Fibroblast of lung (primary cell): ENCODE measurements around the gene KLF16. TPM values are rescaled to one million over a fixed set of nuclear protein-coding genes. Genes with fewer than 3 reads are reported as not detected.

Experiments
- DNase-seq, 2 donors: peaks; one replicate each; pipeline versions ENCODE4 v3.0.0 to v3.0.0-alpha.2; 2010; ENCODE audit warnings: low read depth in 2 of 2
- H2AFZ ChIP-seq: 2 replicates; pipeline ENCODE4 v1.5.1; 2012; ENCODE audit warnings: low read length, control low read depth, inconsistent platforms
- H3K27ac ChIP-seq: 2 replicates; pipeline ENCODE4 v1.5.1; 2011; ENCODE audit warnings: low read length, control low read depth; ENCODE audit not compliant: insufficient read depth
- H3K27me3 ChIP-seq: 2 replicates; pipeline ENCODE4 v1.5.1; 2011; ENCODE audit warnings: mild to moderate bottlenecking, low read length; ENCODE audit not compliant: control insufficient read depth, insufficient read depth
- H3K36me3 ChIP-seq: 2 replicates; pipeline ENCODE4 v1.5.1; 2011; ENCODE audit warnings: low read length; ENCODE audit not compliant: control insufficient read depth, insufficient read depth
- H3K4me1 ChIP-seq: 2 replicates; pipeline ENCODE4 v1.5.1; 2011; ENCODE audit warnings: low read length; ENCODE audit not compliant: control insufficient read depth, insufficient read depth; ENCODE audit errors: extremely low read depth
- H3K4me2 ChIP-seq: 2 replicates; pipeline ENCODE4 v1.5.1; 2011; ENCODE audit warnings: low read length, control low read depth; ENCODE audit not compliant: insufficient read depth; ENCODE audit errors: extremely low read depth
- H3K4me3 ChIP-seq, 4 experiments: fragments of 200-600 bp in 1 of 4; sonication (generic) in 1 of 4; replicated peaks in 1 of 4; 2 replicates each; pipeline ENCODE4 v1.5.1; 2011 to 2016; ENCODE audit warnings: low read length in 4 of 4, low read depth in 3 of 4, mild to moderate bottlenecking in 3 of 4, control low read depth in 2 of 4, inconsistent platforms in 1 of 4, mixed read lengths in 1 of 4; ENCODE audit not compliant: insufficient read depth in 1 of 4; ENCODE audit errors: control extremely low read depth in 1 of 4
- H3K79me2 ChIP-seq: 2 replicates; pipeline ENCODE4 v1.5.1; 2012; ENCODE audit warnings: mild to moderate bottlenecking, low read length, inconsistent platforms; ENCODE audit not compliant: control insufficient read depth, insufficient read depth
- H3K9ac ChIP-seq: 2 replicates; pipeline ENCODE4 v1.5.1; 2011; ENCODE audit warnings: mild to moderate bottlenecking, low read length, control low read depth; ENCODE audit not compliant: insufficient read depth
- H3K9me3 ChIP-seq: 2 replicates; pipeline ENCODE4 v1.5.1; 2012; ENCODE audit warnings: low read depth, low read length; ENCODE audit not compliant: control insufficient read depth, insufficient read depth
- H4K20me1 ChIP-seq: 2 replicates; pipeline ENCODE4 v1.5.1; 2011; ENCODE audit warnings: low read length; ENCODE audit not compliant: control insufficient read depth, insufficient read depth; ENCODE audit errors: extremely low read depth
- CTCF ChIP-seq, 2 donors: IDR thresholded peaks in 1 of 2; conservative IDR thresholded peaks in 1 of 2; 1 replicate in 1 of 2; 2 replicates in 1 of 2; pipeline ENCODE4 v1.5.1; 2011 to 2012; ENCODE audit warnings: low read length in 2 of 2, control low read depth in 1 of 2, inconsistent platforms in 1 of 2, low read depth in 1 of 2, mild to moderate bottlenecking in 1 of 2
- EZH2 ChIP-seq: IDR thresholded peaks from 2 replicates; pipeline ENCODE4 v1.5.1; 2012; ENCODE audit warnings: low read length, control low read depth, mild to moderate bottlenecking; ENCODE audit errors: missing control alignments
- polyA plus RNA-seq, 2 donors: library from polyadenylated mRNA; depleted of rRNA in 1 of 2; stranded (reverse) in 1 of 2; unstranded in 1 of 2; fragments of >200 nt; gene quantifications; 2 replicates each; pipeline ENCODE4 v1.2.1, GENCODE V29; 2011 to 2012; ENCODE audit warnings: missing spikeins in 1 of 2
- total RNA-seq: library from RNA; depleted of rRNA; stranded (reverse); fragments of >200 nt; gene quantifications from 2 replicates; pipeline ENCODE4 v1.2.1, GENCODE V29; 2014

Gene KLF16
- total and polyA plus RNA-seq, 2 donors (not counting 1 experiment from before 2014, with no cell fraction given): 4.2 to 6.9 TPM

GRCh38 chr19:1851654-1852580 is 11.5 kb downstream of the KLF16 start:
- Histone ChIP-seq H4K20me1 (no peaks in the 10 kb centered on the region), H3K79me2 (peaks cover 43% of the 10 kb centered on the region), H3K9ac (no peak overlapping the region)

GRCh38 chr19:1850809-1851653 is 12.3 kb downstream of the KLF16 start:
- Histone ChIP-seq H3K4me2 (no peak overlapping the region), H3K27ac (no peak overlapping the region), H3K9ac (no peak overlapping the region), H3K79me2 (peaks cover 44% of the 10 kb centered on the region), H4K20me1 (no peaks in the 10 kb centered on the region), H3K9me3 (no peaks in the 10 kb centered on the region), H3K36me3 (no peaks in the 10 kb centered on the region), H3K27me3 (no peaks in the 10 kb centered on the region), H3K4me3 (no peak overlapping the region), H3K4me1 (peaks cover 30% of the 10 kb centered on the region), H2AFZ (no peak overlapping the region)
- no peak for DNase-seq
- TF ChIP-seq EZH2 (no peak), CTCF (conservative IDR thresholded peaks at IDR 0.05 in 1 of 2, IDR thresholded peaks at IDR 0.05 in 1 of 2; ENCODE audit: low read depth in 1 of 2, low read length in 2 of 2) (no peak)

More at GRCh38 chr19:1851654-1852580, 11.5 kb downstream of the KLF16 start:
- no peak for TF ChIP-seq EZH2
- TF ChIP-seq CTCF (conservative IDR thresholded peaks at IDR 0.05 in 1 of 2, IDR thresholded peaks at IDR 0.05 in 1 of 2; ENCODE audit: low read depth in 1 of 2, low read length in 2 of 2): no peak
- H3K36me3 ChIP-seq: no peaks in the 10 kb centered on the region
- no peaks in the 10 kb centered on the region for H3K27me3 ChIP-seq
- H3K9me3 ChIP-seq: no peaks in the 10 kb centered on the region
- H3K27ac ChIP-seq: no peak overlapping the region
- H3K4me3 ChIP-seq: no peak overlapping the region
- no peak for DNase-seq
- H3K4me1 ChIP-seq: peaks cover 32% of the 10 kb centered on the region
- no peak overlapping the region for H2AFZ ChIP-seq
- peak overlapping the region; percentile 44 for H3K4me2 ChIP-seq

GRCh38 chr19:1849886-1850398 is 13.4 kb downstream of the KLF16 start:
- no peak overlapping the region for H3K9ac ChIP-seq
- no peak overlapping the region for H3K4me3 ChIP-seq
- no peak overlapping the region for H3K4me2 ChIP-seq
- H3K9me3 ChIP-seq: no peaks in the 10 kb centered on the region
- no peaks in the 10 kb centered on the region for H3K27me3 ChIP-seq
- peaks cover 23% of the 10 kb centered on the region for H3K4me1 ChIP-seq
- H4K20me1 ChIP-seq: no peaks in the 10 kb centered on the region
- DNase-seq: no peak
- H2AFZ ChIP-seq: no peak overlapping the region
- H3K27ac ChIP-seq: no peak overlapping the region
- peaks cover 48% of the 10 kb centered on the region for H3K79me2 ChIP-seq
- peaks cover 4% of the 10 kb centered on the region for H3K36me3 ChIP-seq
- TF ChIP-seq EZH2 (no peak), CTCF (conservative IDR thresholded peaks at IDR 0.05 in 1 of 2, IDR thresholded peaks at IDR 0.05 in 1 of 2; ENCODE audit: low read depth in 1 of 2, low read length in 2 of 2) (no peak)
